Spleen (tissue), 7 donors: ENCODE measurements around the gene ERBIN.
"Not testable (repeated sequence)": the region's sequence is repeated elsewhere in the genome, so short reads cannot be mapped to it uniquely, and the experiment has no call there.

ENCODE experiments used
- POLR2A ChIP-seq, 3 donors: fragments of 450-650 bp; IDR thresholded peaks; one replicate each; pipeline ENCODE4 v1.5.1; 2017; ENCODE audit warnings: antibody characterized with exemption in 3 of 3, mild to moderate bottlenecking in 1 of 3
- POLR2AphosphoS5 ChIP-seq, 3 donors: sonication (generic); formaldehyde crosslinking; IDR thresholded peaks; one replicate each; pipeline ENCODE4 v1.5.1; 2017; ENCODE audit warnings: antibody characterized with exemption in 3 of 3
- TF ChIP-seq, protein P1 (sequence below), 11 experiments: fragments of 200-600 bp in 7 of 11; fragments of 450-650 bp in 4 of 11; sonication (generic) in 4 of 11; IDR thresholded peaks in 8 of 11; conservative IDR thresholded peaks in 3 of 11; 1 replicate in 7 of 11; 2 replicates in 4 of 11; pipeline versions ENCODE4 v1.4.0 to v1.8.0; 2016 to 2021; ENCODE audit warnings: antibody characterized with exemption in 11 of 11, inconsistent platforms in 4 of 11, mild to moderate bottlenecking in 1 of 11
- donor health status: DM: no; HTN: no; CAD: no; lungs with moderate emphysema.
- donor health status: DM: no; HTN: no; CAD: no.
- donor health status: DM: no; HTN: no; CAD: no.

DNA sequence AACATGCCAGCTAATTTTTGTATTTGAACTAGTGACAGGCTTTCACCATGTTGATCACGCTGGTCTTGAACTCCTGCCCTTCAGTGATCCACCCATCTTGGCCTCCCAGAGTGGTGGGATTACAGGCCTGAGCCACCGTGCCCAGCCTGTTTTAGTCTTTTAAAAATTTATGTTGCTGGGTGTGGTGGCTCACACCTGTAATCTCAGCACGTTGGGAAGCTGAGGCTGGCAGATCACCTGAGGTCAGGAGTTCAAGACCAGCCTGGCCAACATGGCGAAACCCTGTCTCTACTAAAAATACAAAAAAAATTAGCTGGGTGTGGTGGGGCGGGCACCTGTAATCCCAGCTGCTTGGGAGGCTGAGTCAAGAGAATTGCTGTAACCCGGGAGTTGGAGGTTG, 10.7 kb upstream of the ERBIN start:
- TF ChIP-seq, protein P1, sequence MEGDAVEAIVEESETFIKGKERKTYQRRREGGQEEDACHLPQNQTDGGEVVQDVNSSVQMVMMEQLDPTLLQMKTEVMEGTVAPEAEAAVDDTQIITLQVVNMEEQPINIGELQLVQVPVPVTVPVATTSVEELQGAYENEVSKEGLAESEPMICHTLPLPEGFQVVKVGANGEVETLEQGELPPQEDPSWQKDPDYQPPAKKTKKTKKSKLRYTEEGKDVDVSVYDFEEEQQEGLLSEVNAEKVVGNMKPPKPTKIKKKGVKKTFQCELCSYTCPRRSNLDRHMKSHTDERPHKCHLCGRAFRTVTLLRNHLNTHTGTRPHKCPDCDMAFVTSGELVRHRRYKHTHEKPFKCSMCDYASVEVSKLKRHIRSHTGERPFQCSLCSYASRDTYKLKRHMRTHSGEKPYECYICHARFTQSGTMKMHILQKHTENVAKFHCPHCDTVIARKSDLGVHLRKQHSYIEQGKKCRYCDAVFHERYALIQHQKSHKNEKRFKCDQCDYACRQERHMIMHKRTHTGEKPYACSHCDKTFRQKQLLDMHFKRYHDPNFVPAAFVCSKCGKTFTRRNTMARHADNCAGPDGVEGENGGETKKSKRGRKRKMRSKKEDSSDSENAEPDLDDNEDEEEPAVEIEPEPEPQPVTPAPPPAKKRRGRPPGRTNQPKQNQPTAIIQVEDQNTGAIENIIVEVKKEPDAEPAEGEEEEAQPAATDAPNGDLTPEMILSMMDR (IDR thresholded peaks at IDR 0.05 in 8 of 11, conservative IDR thresholded peaks at IDR 0.05 in 3 of 11), result not testable (repeated sequence)
- not testable (repeated sequence) for TF ChIP-seq POLR2AphosphoS5, POLR2A (IDR thresholded peaks at IDR 0.05)
